Neural cell (in vitro differentiated cells): ENCODE data around the gene UNC5C.

ENCODE experiments used
- EZH2 ChIP-seq: fragments of 200-600, 300-800 bp; shearing (Covaris generic), sonication (generic); IDR thresholded peaks from 2 replicates; pipeline ENCODE4 v1.6.1; 2014; ENCODE audit warnings: antibody characterized with exemption, low read length, borderline replicate concordance, mild to moderate bottlenecking; ENCODE audit not compliant: insufficient read depth, poor library complexity, severe bottlenecking
- POLR2AphosphoS5 ChIP-seq: IDR thresholded peaks from 2 replicates; pipeline ENCODE4 v1.6.1; 2012
- SMC3 ChIP-seq: fragments of 450-650 bp; conservative IDR thresholded peaks from 2 replicates; pipeline ENCODE4 v1.6.1; 2014; ENCODE audit warnings: antibody characterized with exemption, mild to moderate bottlenecking, moderate library complexity; ENCODE audit not compliant: poor library complexity

DNA sequence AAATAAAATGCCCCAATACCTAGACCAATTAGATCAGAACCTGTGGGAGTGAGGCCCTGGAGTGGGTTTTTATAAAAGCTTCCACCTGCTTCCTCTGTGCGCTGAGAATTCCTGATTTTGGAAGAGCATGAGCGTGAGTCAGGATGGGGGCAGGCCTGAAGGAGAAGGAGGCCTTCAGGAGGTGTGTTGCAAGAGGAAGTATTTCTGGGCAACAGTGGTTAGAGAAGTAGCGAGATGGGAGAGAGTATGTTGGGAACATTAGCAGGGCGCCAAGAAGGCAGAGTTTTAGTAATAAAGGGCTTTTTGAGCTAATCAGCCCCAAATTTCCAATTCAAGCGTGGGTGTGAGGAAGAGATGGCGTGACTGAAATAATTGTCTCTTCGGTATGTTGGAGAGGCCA, 349.8 kb downstream of the UNC5C start:
- TF ChIP-seq SMC3 (no peak), POLR2AphosphoS5 (no peak), EZH2 (no peak)
